Pancreas (tissue), 10 donors: ENCODE data around the gene KAZN. TPM values are rescaled to one million over a fixed set of nuclear protein-coding genes. Genes with fewer than 3 reads are reported as not detected.
"Not testable (repeated sequence)": the region's sequence is repeated elsewhere in the genome, so short reads cannot be mapped to it uniquely, and the experiment has no call there.

ENCODE experiments used
- ATAC-seq, 4 donors: fragments of 200-7000 bp; cut with Tn5 transposase; one replicate each; pipeline versions ENCODE4 v1.8.0 to v1.9.1; 2020; ENCODE audit warnings: mild to moderate bottlenecking in 4 of 4, moderate library complexity in 4 of 4
- DNase-seq, 6 donors: peaks; one replicate each; pipeline ENCODE4 v3.0.0-alpha.2; 2020
- FAIRE-seq: peaks from 2 replicates; lab custom pipeline; 2012; peaks lifted over from hg19 to GRCh38; lab: Jason Lieb, UNC
- H3K27ac ChIP-seq, 4 donors: fragments of 200-600 bp; sonication (generic); 1 replicate in 3 of 4; 2 replicates in 1 of 4; pipeline versions ENCODE4 v1.5.0 to v1.8.0; 2020
- H3K27me3 ChIP-seq, 4 donors: fragments of 200-600 bp; one replicate each; pipeline ENCODE4 v1.8.0; 2021
- H3K36me3 ChIP-seq, 3 donors: fragments of 200-600 bp; sonication (generic) in 1 of 3; one replicate each; pipeline versions ENCODE4 v1.5.0 to v1.8.0; 2020 to 2021
- H3K4me1 ChIP-seq, 3 donors: fragments of 200-600 bp; one replicate each; pipeline ENCODE4 v1.8.0; 2021
- H3K4me3 ChIP-seq, 4 donors: fragments of 200-600 bp; sonication (generic) in 2 of 4; one replicate each; pipeline versions ENCODE4 v1.5.0 to v1.8.0; 2020 to 2021
- H3K9me3 ChIP-seq, 4 donors: fragments of 200-600 bp; one replicate each; pipeline ENCODE4 v1.8.0; 2021
- CTCF ChIP-seq, 4 donors: fragments of 200-600 bp; sonication (generic) in 3 of 4; IDR thresholded peaks; one replicate each; pipeline versions ENCODE4 v1.5.0 to v1.8.0; 2021; ENCODE audit warnings: antibody characterized with exemption in 4 of 4
- WGBS, 2 donors: extraction: QIAGEN DNeasy Blood & Tissue Kit; methylation state at CpG; one replicate each; pipeline ENCODE4 v1.1.7; 2013; 5-methylcytosine and 5-hydroxymethylcytosine counted together
- intact Hi-C, 3 donors: fragments of 100-400 bp; cut with DNase I; formaldehyde crosslinking; loops; one replicate each; pipeline versions ENCODE4 v1.11.1 to v1.14.2; 2022
- polyA plus RNA-seq, 2 donors: library from polyadenylated mRNA; stranded (reverse); fragments of 200-250 nt; gene quantifications; one replicate each; pipeline ENCODE4 v1.2.3, GENCODE V29; 2013
- total RNA-seq, 6 donors: library from RNA; stranded (reverse); fragmentation: NEBNext Ultra II Directional in 4 of 6; extraction: Animal tissue kit (Norgen Biotek cat#: 25700) in 4 of 6; gene quantifications; one replicate each; pipeline versions ENCODE4 v1.2.1 to v1.2.4, GENCODE V29; 2021 to 2023
- donor health status: healthy with polysubstance abuse.
- donor health status: DM: no; HTN: no; CAD: no; lungs with moderate emphysema.
- donor health status: DM: no; HTN: no; CAD: no.
- donor health status: control.
- donor health status: control.
- donor health status: Bipolar disorder and iron deficiency.
- donor health status: DM: yes; HTN: yes; CAD: no.
- donor health status: DM: no; HTN: no; CAD: no.
- donor health status: DM: no; HTN: no; CAD: no.
- donor health status: DM: yes; HTN: yes; CAD: no.

The KAZN gene
- total and polyA plus RNA-seq, 8 donors, result 2.4 to 6.0 (median 4.1) TPM

- 81 to 88% methylated on average over 4 of the region's 4 CpGs for WGBS, 2 donors
Measured at GRCh38 chr1:14572861-14573260, 25.6 kb upstream of the KAZN start.

GRCh38 chr1:14576155-14576554, 22.3 kb upstream of the KAZN start:
- no peak for DNase-seq
- H3K4me1 ChIP-seq, result no peaks in the 10 kb centered on the region
- no peak overlapping the region for H3K4me3 ChIP-seq
- H3K9me3 ChIP-seq, result no peaks in the 10 kb centered on the region
- no peak for ATAC-seq
- FAIRE-seq, result no peak
- no peaks in the 10 kb centered on the region for H3K36me3 ChIP-seq
- H3K27me3 ChIP-seq, result no peaks in the 10 kb centered on the region
- intact Hi-C loops, result no loop called here
- no peak for TF ChIP-seq CTCF (IDR thresholded peaks at IDR 0.05)
- 82 to 89% methylated on average over 2 of the region's 2 CpGs for WGBS, 2 donors
- H3K27ac ChIP-seq, result no peak overlapping the region

More at GRCh38 chr1:14572861-14573260, 25.6 kb upstream of the KAZN start:
- no peak overlapping the region for H3K4me3 ChIP-seq
- H3K27ac ChIP-seq, result no peak overlapping the region
- no peaks in the 10 kb centered on the region for H3K9me3 ChIP-seq
- ATAC-seq (no peak), FAIRE-seq (no peak), DNase-seq (no peak)
- H3K36me3 ChIP-seq, result no peaks in the 10 kb centered on the region
- TF ChIP-seq CTCF (IDR thresholded peaks at IDR 0.05), result no peak
- intact Hi-C loops, result no loop called here
- no peaks in the 10 kb centered on the region for H3K4me1 ChIP-seq
- no peaks in the 10 kb centered on the region for H3K27me3 ChIP-seq

- no peak for TF ChIP-seq CTCF (IDR thresholded peaks at IDR 0.05)
- WGBS, 2 donors, result 44 to 46% methylated on average over 3 of the region's 3 CpGs
Measured at GRCh38 chr1:14577261-14577660, 21.2 kb upstream of the KAZN start.

GRCh38 chr1:14578156-14578555, 20.3 kb upstream of the KAZN start:
- no peak for FAIRE-seq
- no peaks in the 10 kb centered on the region for H3K27me3 ChIP-seq
- no peak for TF ChIP-seq CTCF (IDR thresholded peaks at IDR 0.05)

More at GRCh38 chr1:14577261-14577660, 21.2 kb upstream of the KAZN start:
- intact Hi-C loops, result no loop called here
- Histone ChIP-seq H3K9me3 (no peaks in the 10 kb centered on the region), H3K27me3 (no peaks in the 10 kb centered on the region), H3K4me3 (no peak overlapping the region), H3K4me1 (no peaks in the 10 kb centered on the region), H3K36me3 (no peaks in the 10 kb centered on the region), H3K27ac (no peak overlapping the region)
- ATAC-seq (no peak), DNase-seq (no peak), FAIRE-seq (no peak)

GRCh38 chr1:14580295-14580694, 18.2 kb upstream of the KAZN start:
- H3K9me3 ChIP-seq, H3K27ac ChIP-seq, DNase-seq, ATAC-seq, H3K36me3 ChIP-seq, H3K4me1 ChIP-seq, H3K27me3 ChIP-seq, intact Hi-C loops, FAIRE-seq, H3K4me3 ChIP-seq: not testable (repeated sequence)
- WGBS, 2 donors, result 84 to 91% methylated on average over 12 of the region's 12 CpGs

More at GRCh38 chr1:14578156-14578555, 20.3 kb upstream of the KAZN start:
- DNase-seq (no peak), ATAC-seq (no peak)
- H3K9me3 ChIP-seq, result no peaks in the 10 kb centered on the region
- H3K36me3 ChIP-seq, result no peaks in the 10 kb centered on the region
- no peak overlapping the region for H3K4me3 ChIP-seq
- intact Hi-C loops, result no loop called here
- no peak overlapping the region for H3K27ac ChIP-seq
- no peaks in the 10 kb centered on the region for H3K4me1 ChIP-seq
- 66 to 82% methylated on average over 3 of the region's 3 CpGs for WGBS, 2 donors
